Activated gamma-delta T cell treated with Interleukin-2 at 50 U/mL for 16 hours (primary cell): Measurements from ENCODE around the gene CHI3L2.

Experiments used
- DNase-seq: peaks from one replicate; pipeline ENCODE4 v3.0.0-alpha.2; 2020

Gene CHI3L2

DNA sequence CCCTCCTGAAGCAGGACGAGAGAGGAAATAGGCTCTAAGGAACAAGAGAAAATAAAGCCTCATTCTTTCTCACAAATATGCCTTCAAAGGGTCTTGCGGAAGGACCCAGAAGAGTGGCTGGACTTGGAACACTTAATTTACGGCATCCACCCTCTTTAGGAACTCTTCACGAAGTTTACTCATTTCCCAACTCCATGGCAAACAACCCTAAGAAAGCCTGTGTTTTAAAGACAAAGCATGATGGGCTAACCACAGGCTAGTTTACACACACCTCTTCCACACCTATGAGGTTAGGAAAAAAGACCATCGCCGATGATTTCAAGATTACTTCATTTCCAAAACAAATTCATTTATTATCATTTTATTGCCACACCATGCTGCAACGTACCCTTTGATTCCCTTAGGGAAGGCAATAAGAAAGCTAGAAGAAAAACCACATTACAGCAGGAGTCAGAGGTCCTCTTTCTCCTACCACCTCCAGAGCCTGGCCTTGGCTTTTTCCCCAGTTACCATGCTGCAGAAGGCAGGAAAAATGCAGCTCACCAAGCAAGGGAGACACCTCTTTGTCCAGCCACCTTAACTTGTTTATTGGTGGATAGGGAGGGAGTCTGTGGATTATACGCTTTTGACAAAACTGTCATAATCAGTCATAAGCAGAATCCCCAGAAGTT, 29.6 kb downstream of the CHI3L2 start:
- DNase-seq, result no peak

DNA sequence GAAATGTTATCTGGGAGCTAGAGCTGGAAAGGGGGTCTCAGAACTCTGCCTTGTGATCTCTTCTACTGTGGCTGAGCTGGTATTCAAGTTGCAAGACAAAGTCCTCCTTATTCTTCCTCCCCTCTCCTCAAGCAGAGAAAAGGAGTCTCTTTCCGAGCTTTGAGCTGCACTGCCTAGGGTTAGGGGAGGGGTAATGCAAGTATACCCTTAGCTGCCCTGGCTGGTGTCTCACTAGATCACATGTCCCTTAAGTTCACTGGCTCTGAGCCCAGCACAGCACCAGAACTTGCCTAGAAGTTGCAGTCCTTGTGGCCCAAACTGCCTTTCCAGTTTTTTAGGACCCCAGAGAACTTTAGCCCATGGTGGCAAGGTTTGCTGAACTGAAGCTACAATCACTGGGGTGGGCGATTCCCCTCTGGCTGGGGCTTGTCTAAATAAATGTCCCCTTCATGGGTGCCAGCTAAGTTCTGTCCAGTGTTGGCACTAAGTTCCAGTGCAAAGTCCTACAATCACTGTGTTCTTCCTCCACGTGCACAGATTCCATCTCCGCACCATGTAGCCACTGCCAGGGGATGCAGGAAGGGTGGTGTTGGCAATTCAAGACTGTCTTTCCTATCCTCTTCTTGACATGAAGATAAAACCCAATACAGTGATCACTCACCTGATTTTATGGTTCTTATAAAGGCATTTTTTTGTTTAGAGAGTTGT, 40.4 kb downstream of the CHI3L2 start:
- DNase-seq, result no peak

DNA sequence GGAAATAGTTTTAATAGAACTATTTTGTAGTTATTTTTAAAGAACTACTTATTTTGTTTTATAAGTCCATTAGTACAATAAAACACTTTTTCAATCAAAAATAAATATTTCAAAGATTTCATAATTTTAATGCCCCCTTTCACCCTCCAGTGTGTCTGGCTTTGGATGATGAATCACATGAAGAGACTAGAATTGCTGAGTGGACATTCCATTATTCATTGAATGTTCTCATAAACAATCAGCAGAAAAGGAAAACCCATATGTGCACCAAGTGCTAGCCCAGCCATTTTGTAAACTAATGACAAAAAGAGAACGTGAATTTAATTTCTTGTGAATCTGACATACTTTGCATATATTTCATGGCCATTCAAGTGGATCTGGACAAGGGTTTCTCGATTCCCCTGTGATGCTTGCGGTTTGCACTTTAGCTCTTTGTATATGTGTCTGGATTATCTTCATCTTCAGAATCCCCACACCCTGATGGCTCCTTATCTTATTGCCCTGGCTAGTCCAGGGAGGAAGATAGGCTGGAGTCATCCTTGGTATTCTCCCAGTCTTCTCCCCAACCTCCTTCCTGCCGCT, 42.4 kb downstream of the CHI3L2 start:
- no peak for DNase-seq

DNA sequence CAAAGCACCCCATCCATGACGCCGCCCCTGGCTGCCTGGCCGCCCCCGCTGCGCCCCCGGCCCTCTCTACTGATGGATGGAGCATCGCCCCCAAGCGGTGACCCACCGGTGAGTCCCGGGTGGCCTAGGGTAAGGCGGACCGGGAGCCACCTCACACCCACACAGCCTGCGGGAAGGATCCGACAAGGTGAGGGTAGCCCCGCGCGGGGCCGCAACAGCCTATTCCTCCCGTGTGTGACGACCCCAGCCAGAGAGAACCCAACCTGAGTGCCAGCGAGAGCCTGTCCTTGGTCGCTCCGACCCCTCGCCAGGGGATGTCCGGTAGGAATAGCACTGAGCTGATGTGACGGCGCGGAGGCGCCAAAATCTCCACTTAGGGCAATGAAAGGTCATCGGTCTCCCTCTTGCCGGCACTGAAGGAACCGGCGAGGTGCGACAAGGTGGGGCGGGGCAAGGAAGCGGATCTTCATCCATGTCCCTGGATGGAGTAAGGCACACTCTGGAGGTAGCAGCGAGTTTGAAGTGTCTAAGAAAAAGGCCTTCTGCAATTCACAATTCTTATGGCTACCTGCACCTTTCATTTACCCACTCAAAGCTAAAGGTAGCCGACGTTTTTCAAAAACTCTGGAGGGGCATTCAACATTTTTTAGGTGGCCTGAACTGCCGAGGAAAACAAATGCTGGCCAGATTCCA, 43.4 kb downstream of the CHI3L2 start:
- DNase-seq, result no peak

DNA sequence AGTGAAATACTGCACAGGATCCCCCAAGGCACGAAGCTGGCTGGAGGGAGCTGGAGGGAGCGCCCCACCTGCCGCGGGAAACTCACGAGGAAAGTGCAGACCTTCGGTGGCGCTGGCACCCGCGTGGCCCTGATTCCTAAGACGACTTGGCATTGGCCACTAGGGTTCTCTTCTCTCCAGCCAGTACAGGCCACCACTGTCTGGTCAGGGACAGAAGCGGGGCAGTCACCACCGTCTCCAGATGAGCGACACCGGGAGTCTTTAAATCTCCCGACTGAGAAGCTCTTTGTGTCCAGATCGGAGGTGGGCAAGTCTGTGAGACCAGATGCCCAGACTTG, 43.9 kb downstream of the CHI3L2 start:
- no peak for DNase-seq

DNA sequence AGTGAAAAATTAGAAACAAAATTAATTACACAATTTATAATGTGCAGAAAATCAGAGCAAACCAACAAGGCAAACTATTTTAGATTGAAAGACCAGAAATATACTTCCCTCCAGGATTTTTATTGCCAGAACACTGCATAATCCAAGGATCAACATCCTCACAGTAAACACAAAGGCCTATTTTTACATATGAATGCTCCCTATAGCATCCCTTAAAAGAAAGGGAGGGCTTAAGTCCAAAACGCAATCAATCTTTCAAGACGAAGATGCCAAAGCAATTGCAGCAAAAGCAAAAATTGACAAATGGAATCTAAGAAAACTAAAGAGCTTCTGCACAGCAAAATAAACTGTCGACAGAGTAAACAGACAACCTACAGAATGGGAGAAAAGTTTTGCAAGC, 44.6 kb downstream of the CHI3L2 start:
- DNase-seq, result no peak

DNA sequence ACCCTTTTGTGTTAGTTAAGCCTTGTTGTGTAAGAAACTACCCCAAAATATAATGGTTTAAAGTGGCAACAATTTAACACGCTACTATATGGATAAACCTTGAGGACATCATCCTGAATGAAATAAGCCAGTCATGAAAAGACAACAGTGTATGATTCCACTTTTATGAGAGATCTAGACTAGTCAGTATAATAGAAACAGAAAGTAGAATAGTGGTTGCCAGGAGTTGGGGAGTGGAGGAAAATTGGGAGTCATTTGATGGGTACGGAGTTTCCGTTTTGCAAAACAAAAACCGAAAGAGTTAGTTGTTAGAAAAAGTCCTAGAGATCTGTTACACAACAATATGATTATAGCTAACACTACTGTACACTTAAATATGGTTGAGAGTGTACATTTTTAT, 47.1 kb downstream of the CHI3L2 start:
- DNase-seq, result no peak

DNA sequence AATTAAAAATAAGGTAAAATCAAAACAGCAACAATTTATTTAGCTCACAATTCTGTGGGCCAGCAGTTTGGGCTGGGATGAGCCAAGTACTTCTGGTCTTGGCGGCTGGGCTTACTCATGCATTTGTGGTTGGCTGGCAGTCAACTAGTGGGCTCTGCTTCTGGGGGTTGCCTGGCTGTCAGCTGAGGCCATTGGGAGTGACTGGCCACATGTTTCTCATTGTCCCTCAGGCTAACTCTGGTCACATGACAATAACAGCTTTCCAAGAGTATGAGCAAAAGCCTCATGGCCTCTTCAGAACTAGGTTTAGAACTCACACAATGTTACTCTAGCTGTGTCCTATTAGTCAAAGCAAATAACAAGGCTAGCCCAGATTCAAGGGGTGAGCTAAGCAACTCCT, 47.6 kb downstream of the CHI3L2 start:
- no peak for DNase-seq

DNA sequence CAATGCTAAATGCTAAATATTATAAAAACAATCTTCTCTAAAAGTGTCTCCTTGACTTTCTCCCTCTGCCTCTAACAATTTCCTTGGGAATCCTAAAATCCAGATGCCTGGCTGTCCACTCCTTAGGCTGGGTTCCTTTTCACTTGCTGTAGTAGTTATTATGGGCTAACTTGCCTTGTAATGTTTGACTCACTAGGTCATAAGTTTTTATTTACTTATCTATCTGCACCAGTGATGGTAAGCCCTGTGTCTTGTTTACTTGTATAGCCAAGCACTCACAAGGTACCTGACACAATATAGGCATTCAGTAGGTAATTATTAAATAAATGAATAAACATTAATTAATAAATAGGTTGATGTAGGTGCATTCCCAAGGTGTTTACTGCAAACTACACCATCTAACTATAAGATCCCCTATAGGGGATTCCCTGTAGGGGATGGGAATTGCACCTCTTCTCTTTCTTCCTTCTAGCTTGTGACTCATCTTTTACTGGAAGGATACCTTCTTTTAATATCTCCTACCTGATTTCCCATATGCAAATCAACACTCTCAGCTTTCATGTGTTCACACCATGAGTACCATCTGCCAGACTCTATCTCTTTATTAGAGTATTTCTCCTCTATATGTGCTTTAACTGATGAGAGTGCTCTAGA, 48.4 kb downstream of the CHI3L2 start:
- DNase-seq, result no peak

DNA sequence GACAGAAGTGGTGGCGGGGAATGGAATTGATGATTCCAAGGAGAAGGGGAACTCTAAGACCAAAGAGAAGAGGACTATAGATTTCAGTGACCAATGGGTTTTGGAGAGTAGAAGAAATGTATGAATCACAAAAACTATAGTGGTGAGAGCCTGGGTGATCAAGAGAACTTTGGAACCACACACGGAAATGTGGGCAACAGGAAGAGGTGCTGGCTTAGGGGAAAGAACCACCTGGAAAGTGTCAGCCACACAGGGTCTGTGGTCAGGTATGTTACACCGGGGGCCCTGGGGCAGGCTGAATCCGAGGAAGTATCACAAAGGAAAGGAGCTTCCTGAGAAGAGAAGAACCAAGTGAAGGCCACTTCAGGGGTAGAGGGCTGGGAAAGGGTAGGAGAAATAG, 51.6 kb downstream of the CHI3L2 start:
- no peak for DNase-seq

DNA sequence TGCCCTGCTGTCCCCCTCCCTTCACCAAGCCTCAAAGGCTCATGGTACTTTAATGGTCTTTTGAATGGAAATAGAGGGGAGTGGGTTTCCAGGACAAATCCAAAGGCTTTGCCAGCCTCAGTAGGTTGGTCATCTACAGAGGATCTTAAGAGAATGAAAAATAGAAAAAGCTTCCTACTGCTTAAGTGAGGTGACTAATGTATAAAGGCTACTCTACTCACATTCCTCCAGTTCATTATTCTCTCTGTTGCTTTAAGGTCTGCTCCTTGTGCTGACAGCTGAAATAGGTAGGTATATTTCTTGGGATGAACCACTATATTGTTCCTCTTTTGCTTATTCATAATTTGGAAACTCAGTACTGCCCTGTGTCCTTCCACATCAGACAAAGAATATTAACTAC, 52.8 kb downstream of the CHI3L2 start:
- DNase-seq, result no peak

DNA sequence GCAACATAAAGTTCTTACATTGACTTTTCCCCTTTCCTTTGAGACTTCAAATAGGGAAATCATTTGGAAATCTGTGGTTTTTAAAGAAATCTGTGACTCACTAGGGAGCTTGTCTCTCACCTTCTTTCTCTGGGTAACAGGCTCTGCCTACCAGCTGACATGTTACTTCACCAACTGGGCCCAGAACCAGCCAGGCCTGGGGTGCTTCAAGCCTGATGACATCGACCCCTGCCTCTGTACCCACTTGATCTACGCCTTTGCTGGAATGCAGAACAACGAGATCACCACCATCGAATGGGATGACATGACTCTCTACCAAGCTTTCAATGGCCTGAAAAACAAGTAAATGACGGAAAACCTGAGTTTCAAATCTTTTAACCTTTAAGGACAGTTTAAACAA, 53.9 kb downstream of the CHI3L2 start:
- DNase-seq, result no peak

DNA sequence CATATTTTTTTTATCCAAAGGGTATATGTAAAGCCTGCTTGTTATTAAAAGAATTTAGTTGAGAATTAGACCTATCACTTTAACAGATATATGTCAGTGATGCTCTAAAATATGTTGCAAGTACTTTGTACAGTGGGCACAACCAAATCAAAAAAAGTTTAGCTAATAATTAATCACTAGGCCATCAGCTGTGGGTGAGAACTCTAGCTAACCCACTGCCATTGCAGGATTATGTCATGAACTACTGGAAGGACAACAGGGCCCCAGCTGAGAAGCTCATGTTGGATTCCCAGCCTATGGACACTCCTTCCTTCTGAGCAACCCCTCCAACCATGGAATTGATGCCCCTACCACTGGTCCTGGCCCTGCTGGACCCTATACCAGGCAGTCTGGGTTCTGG, 56.3 kb downstream of the CHI3L2 start:
- DNase-seq, result no peak

DNA sequence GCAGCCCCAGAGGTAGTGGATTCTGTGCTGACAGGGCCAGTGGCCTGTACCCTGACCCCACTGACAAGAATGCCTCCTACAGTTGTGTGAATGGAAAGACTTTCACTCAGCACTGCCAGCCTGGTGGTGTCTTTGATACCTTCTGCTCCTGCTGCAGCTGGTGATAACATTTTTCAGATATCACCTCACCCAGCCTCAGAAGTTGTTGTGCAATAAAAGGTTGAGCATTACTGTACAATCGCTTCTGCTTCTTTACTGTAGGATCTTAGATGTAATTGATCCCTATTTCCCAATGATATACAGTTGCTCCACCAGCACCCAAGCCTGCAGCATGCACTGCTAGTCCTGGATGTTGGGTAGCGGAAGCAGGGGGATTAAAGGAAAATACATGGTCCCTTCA, 58.4 kb downstream of the CHI3L2 start:
- no peak for DNase-seq

DNA sequence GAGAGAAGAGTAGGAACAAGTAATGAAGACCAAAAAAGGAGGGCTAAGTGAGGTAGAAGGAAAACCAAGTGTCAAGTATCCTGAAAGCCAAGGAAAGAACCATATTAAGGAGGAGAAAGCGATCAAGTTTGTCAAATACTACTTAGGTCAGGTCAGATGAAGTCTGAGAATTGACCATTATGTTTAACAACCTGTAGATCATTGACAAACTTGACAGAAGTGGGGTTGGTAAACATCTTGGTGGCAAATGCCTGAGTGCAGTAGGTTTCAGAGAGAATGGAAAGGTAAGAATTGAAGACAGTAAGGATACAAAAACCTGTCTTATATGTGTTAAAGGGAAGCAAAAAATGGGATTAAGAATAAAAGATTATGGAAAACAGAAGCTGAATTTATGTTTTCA, 59.4 kb downstream of the CHI3L2 start:
- no peak for DNase-seq

DNA sequence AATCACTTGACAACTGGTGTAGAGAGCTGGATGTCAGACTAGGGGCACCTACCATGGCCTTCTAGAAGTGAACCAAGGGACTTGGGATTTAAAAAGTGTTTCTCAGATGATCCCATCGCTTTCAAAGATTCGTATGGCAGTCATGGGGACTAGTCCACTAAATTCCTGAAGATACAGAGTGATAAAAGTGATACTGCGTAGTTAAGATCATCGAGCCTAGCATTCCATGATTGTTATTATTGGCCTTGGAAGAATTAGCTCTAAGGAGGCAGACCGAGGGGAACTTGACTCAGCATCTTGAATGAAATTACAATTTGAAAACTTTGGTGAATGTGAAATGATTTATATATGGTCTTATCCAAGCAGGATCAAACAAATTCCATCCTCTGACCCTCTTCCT, 61.9 kb downstream of the CHI3L2 start:
- no peak for DNase-seq

DNA sequence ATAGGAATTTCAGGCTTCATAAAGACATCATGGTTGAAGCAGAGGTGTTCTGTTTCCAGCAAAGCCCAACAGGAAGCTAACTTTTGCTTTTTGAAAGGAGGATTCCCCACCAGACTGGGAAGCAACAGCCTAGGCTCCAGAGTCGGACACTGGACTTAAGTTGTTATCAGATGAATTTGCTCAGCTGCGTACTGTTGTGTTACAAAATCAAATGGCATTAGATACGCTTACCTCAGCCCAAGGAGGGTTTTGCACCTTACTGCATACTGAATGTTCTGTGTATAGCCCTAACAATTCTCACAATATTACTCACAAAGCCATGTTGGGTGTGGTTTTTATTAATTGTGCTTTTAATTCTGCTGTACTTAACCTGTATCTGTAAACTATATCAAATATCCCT, 62.6 kb downstream of the CHI3L2 start:
- no peak for DNase-seq

DNA sequence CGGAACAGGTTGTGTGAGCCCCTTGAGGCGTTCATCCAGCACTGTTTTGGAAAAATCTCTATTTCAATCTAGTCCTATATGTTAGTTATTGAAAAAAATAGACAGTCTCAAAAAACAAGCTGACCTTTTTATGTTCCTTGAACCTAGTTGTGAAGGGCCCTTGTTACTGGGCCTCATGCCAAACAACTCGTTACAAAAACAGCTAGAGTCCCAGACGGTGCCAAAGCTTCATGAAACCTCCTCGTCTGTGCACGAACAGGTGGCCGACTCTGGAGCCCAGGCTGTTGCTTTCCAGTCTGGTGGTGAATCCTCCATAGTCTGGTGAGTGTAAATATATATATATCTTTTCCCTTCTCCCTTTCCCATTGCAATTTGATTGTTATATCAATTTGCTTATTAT, 63.1 kb downstream of the CHI3L2 start, which contains the start of gene CHIA:
Gene CHIA, plus strand, starts transcription at position 222 of the 400 bp plus-strand sequence. CDS start 19,617 bp downstream, outside the sequence.
- DNase-seq, result no peak
